CD4-positive, CD25-positive, alpha-beta regulatory T cell (primary cell): ENCODE results near the gene PEA15. TPM values are rescaled to one million over a fixed set of nuclear protein-coding genes. Genes with fewer than 3 reads are reported as not detected.

Source experiments
- ATAC-seq, 2 donors: fragments of 150-1000 bp; cut with Tn5 transposase; one replicate each; pipeline ENCODE4 v1.10.0; 2021; ENCODE audit warnings: low read depth in 2 of 2, moderate number of reproducible peaks in 2 of 2, moderate library complexity in 1 of 2
- DNase-seq, 3 donors: peaks; one replicate each; pipeline versions ENCODE4 v3.0.0 to v3.0.0-alpha.2; 2012 to 2022; ENCODE audit warnings: mixed read lengths in 1 of 3
- H3K27ac ChIP-seq: one replicate; pipeline ENCODE4 v1.7.0; 2013; ENCODE audit warnings: mild to moderate bottlenecking, low read length; ENCODE audit not compliant: insufficient read depth, poor library complexity, severe bottlenecking
- H3K27me3 ChIP-seq: one replicate; pipeline ENCODE4 v1.7.0; 2013; ENCODE audit warnings: low read length; ENCODE audit not compliant: control insufficient read depth, insufficient read depth
- H3K36me3 ChIP-seq: one replicate; pipeline ENCODE4 v1.7.0; 2013; ENCODE audit warnings: mild to moderate bottlenecking, low read length, moderate library complexity; ENCODE audit not compliant: control insufficient read depth, insufficient read depth
- H3K4me1 ChIP-seq: 2 replicates; pipeline ENCODE4 v1.7.0; 2013; ENCODE audit warnings: mild to moderate bottlenecking, low read length; ENCODE audit not compliant: insufficient read depth, control insufficient read depth, poor library complexity, severe bottlenecking
- H3K4me3 ChIP-seq: one replicate; pipeline ENCODE4 v1.7.0; 2013; ENCODE audit warnings: low read depth, mild to moderate bottlenecking, low read length, moderate library complexity
- H3K9me3 ChIP-seq, 2 experiments: 1 replicate in 1 of 2; 2 replicates in 1 of 2; pipeline ENCODE4 v1.7.0; 2013; ENCODE audit warnings: low read length in 2 of 2, mild to moderate bottlenecking in 1 of 2, moderate library complexity in 1 of 2; ENCODE audit not compliant: control insufficient read depth in 2 of 2
- H3K27ac Mint-ChIP-seq, 3 donors: one replicate each; pipeline ENCODE4 v1.8.0; 2020 to 2022; ENCODE audit warnings: mild to moderate bottlenecking in 3 of 3, mixed read lengths in 3 of 3, moderate library complexity in 2 of 3
- H3K27me3 Mint-ChIP-seq: one replicate; pipeline ENCODE4 v1.8.0; 2022; ENCODE audit warnings: mild to moderate bottlenecking, mixed read lengths
- H3K36me3 Mint-ChIP-seq: one replicate; pipeline ENCODE4 v1.8.0; 2020; ENCODE audit warnings: mixed read lengths
- H3K4me1 Mint-ChIP-seq, 4 donors: one replicate each; pipeline ENCODE4 v1.8.0; 2020 to 2022; ENCODE audit warnings: mixed read lengths in 4 of 4, mild to moderate bottlenecking in 1 of 4
- H3K4me3 Mint-ChIP-seq, 4 donors: one replicate each; pipeline ENCODE4 v1.8.0; 2020 to 2022; ENCODE audit warnings: mild to moderate bottlenecking in 4 of 4, mixed read lengths in 4 of 4, moderate library complexity in 3 of 4
- H3K9me3 Mint-ChIP-seq, 7 donors: one replicate each; pipeline ENCODE4 v1.8.0; 2020 to 2022; ENCODE audit warnings: mixed read lengths in 7 of 7, mild to moderate bottlenecking in 3 of 7, moderate library complexity in 2 of 7
- polyA plus RNA-seq, 4 donors: library from polyadenylated mRNA; unstranded; fragments of 300-500 nt; fragmentation: Illumina TruSeq; gene quantifications; one replicate each; pipeline ENCODE4 v1.2.3, GENCODE V29; 2021
- total RNA-seq: library from RNA; stranded (reverse); gene quantifications from one replicate; pipeline ENCODE4 v1.2.3, GENCODE V29; 2022

Gene PEA15
- total and polyA plus RNA-seq, 5 donors from 2014 or later, result 7.5 to 21.5 (median 8.7) TPM

- Histone ChIP-seq H3K36me3 (peaks cover 10% of the 10 kb centered on the region), H3K27me3 (no peaks in the 10 kb centered on the region), H3K27ac (no peak overlapping the region), H3K4me3 (no peak overlapping the region), H3K9me3 (no peaks in the 10 kb centered on the region), H3K4me1 (no peaks in the 10 kb centered on the region)
- H3K4me1 Mint-ChIP-seq, result peaks cover 21 to 31% (median 23%) of the 10 kb centered on the region in 4 donors
- no peak for DNase-seq
- peak overlapping the region in 2 of 3 donors; percentile 71 to 90 for H3K27ac Mint-ChIP-seq
- no peaks in the 10 kb centered on the region for H3K9me3 Mint-ChIP-seq
- no peak overlapping the region for H3K4me3 Mint-ChIP-seq
- peaks cover 10% of the 10 kb centered on the region for H3K36me3 Mint-ChIP-seq
- H3K27me3 Mint-ChIP-seq, result no peaks in the 10 kb centered on the region
- no peak for ATAC-seq
Observed at GRCh38 chr1:160251011-160251410, 45.8 kb downstream of the PEA15 start.

- ATAC-seq (peak; percentile 93 to 95), DNase-seq (peak; percentile 43 to 74 (median 66))
- peaks cover 10% of the 10 kb centered on the region for H3K36me3 ChIP-seq
- H3K4me3 ChIP-seq, result no peak overlapping the region
- no peaks in the 10 kb centered on the region for H3K9me3 ChIP-seq
- Mint-ChIP-seq H3K27ac (peak overlapping the region; percentile 32 to 90 (median 59)), H3K4me3 (no peak overlapping the region), H3K4me1 (peaks cover 28 to 35% (median 29%) of the 10 kb centered on the region in 4 donors), H3K36me3 (peaks cover 10% of the 10 kb centered on the region), H3K27me3 (no peaks in the 10 kb centered on the region), H3K9me3 (no peaks in the 10 kb centered on the region)
- no peak overlapping the region for H3K27ac ChIP-seq
- no peaks in the 10 kb centered on the region for H3K27me3 ChIP-seq
- H3K4me1 ChIP-seq, result no peaks in the 10 kb centered on the region
Observed at GRCh38 chr1:160251687-160252526, 46.7 kb downstream of the PEA15 start.

- Mint-ChIP-seq H3K36me3 (peaks cover 16% of the 10 kb centered on the region), H3K27ac (peak overlapping the region in 2 of 3 donors; percentile 54 to 69), H3K4me3 (peak overlapping the region in 1 of 4 donors; percentile 17), H3K4me1 (peaks cover 32 to 61% (median 46%) of the 10 kb centered on the region in 4 donors), H3K27me3 (no peaks in the 10 kb centered on the region), H3K9me3 (no peaks in the 10 kb centered on the region)
- Histone ChIP-seq H3K9me3 (no peaks in the 10 kb centered on the region), H3K36me3 (peaks cover 7% of the 10 kb centered on the region), H3K4me3 (no peak overlapping the region), H3K27ac (no peak overlapping the region), H3K4me1 (peaks cover 17% of the 10 kb centered on the region), H3K27me3 (no peaks in the 10 kb centered on the region)
- ATAC-seq (no peak), DNase-seq (no peak)
Observed at GRCh38 chr1:160255781-160256300, 50.7 kb downstream of the PEA15 start.

GRCh38 chr1:160256396-160257046, 51.3 kb downstream of the PEA15 start:
- no peak overlapping the region for H3K27ac ChIP-seq
- H3K27me3 Mint-ChIP-seq, result no peaks in the 10 kb centered on the region
- no peaks in the 10 kb centered on the region for H3K9me3 Mint-ChIP-seq
- H3K4me1 Mint-ChIP-seq, result peaks cover 30 to 63% (median 46%) of the 10 kb centered on the region in 4 donors
- H3K36me3 ChIP-seq, result peaks cover 7% of the 10 kb centered on the region
- H3K4me1 ChIP-seq, result peaks cover 24% of the 10 kb centered on the region
- H3K27me3 ChIP-seq, result no peaks in the 10 kb centered on the region
- no peak for ATAC-seq
- H3K36me3 Mint-ChIP-seq, result peaks cover 17% of the 10 kb centered on the region
- H3K9me3 ChIP-seq, result no peaks in the 10 kb centered on the region
- DNase-seq, result no peak
- H3K27ac Mint-ChIP-seq, result peak overlapping the region in 2 of 3 donors; percentile 54 to 55
- H3K4me3 ChIP-seq, result no peak overlapping the region
- H3K4me3 Mint-ChIP-seq, result peak overlapping the region in 1 of 4 donors; percentile 17

GRCh38 chr1:160257411-160258015, 52.3 kb downstream of the PEA15 start:
- Mint-ChIP-seq H3K36me3 (peaks cover 18% of the 10 kb centered on the region), H3K27me3 (no peaks in the 10 kb centered on the region), H3K9me3 (no peaks in the 10 kb centered on the region), H3K27ac (peak overlapping the region; percentile 54 to 82 (median 76)), H3K4me1 (peaks cover 21 to 66% (median 40%) of the 10 kb centered on the region in 4 donors), H3K4me3 (no peak overlapping the region)
- Histone ChIP-seq H3K9me3 (no peaks in the 10 kb centered on the region), H3K4me3 (no peak overlapping the region), H3K4me1 (peaks cover 28% of the 10 kb centered on the region), H3K36me3 (peaks cover 7% of the 10 kb centered on the region), H3K27me3 (no peaks in the 10 kb centered on the region), H3K27ac (no peak overlapping the region)
- DNase-seq (no peak), ATAC-seq (no peak)

- peaks cover 16 to 70% (median 40%) of the 10 kb centered on the region in 4 donors for H3K4me1 Mint-ChIP-seq
- Histone ChIP-seq H3K9me3 (no peaks in the 10 kb centered on the region), H3K36me3 (peaks cover 4% of the 10 kb centered on the region), H3K4me3 (no peak overlapping the region), H3K27me3 (no peaks in the 10 kb centered on the region), H3K27ac (no peak overlapping the region), H3K4me1 (peaks cover 35% of the 10 kb centered on the region)
- H3K9me3 Mint-ChIP-seq, result no peaks in the 10 kb centered on the region
- H3K4me3 Mint-ChIP-seq, result no peak overlapping the region
- H3K27me3 Mint-ChIP-seq, result no peaks in the 10 kb centered on the region
- no peak for ATAC-seq
- H3K27ac Mint-ChIP-seq, result peak overlapping the region; percentile 54 to 88 (median 71)
- DNase-seq, result no peak
- peaks cover 13% of the 10 kb centered on the region for H3K36me3 Mint-ChIP-seq
Observed at GRCh38 chr1:160258177-160258798, 53.1 kb downstream of the PEA15 start.
